ENCODE measurements around the gene CEP250.
"Not testable (repeated sequence)": the region's sequence is repeated elsewhere in the genome, so short reads cannot be mapped to it uniquely, and the experiment has no call there.

Gene CEP250

DNA sequence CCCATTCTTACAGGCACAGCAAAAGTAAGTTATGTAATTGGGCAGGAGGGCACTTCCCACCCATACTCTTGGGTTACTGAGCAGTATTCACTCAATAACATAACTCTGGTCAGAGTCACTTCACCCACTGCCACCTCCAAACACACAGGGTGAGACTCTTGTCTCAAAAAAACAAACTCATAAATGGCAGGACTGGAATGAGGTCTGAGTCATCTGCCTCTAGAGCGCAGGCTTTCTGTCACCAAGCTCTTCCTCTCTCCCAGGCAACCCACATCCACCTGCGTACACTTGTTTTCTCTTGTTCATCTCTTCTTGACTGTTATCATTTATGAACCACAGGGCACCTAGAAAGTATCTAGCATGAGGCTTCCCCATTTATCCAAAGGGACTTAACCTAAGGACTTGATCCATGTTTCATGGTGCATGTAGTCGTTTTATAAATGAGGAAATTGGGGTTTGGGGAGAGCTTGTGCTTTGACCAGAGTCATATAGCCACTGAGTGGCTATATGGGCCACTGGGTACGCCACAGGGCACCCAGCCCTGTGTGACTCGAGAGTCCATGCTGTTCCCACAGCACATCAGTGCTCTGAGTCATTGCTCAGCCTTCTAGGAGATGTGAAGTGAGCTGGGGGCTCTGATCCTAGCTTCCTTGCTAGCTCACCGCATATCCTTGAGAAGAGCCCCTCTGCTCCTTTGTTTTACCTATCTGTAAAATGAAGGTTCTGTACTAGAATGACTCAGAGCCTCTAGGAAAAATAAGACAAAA lies 51.7 kb downstream of the CEP250 start:
- H3K9me3 ChIP-seq (ENCODE audit: control insufficient read depth, insufficient read depth, low read length) = no peaks in the 10 kb centered on the region
- no peaks in the 10 kb centered on the region for H3K4me1 ChIP-seq (ENCODE audit: control insufficient read depth, insufficient read depth, low read length)
- no peak overlapping the region for H3K4me3 ChIP-seq (ENCODE audit: low read length)
- no peaks in the 10 kb centered on the region for H3K27me3 ChIP-seq (ENCODE audit: control insufficient read depth, insufficient read depth, low read length)
- no peak for DNase-seq (ENCODE audit: low read depth, low spot score)
- WGBS (ENCODE audit: insufficient coverage, insufficient read length) = no CpG with 5 or more reads among the region's 6 CpGs
- peaks cover 33% of the 10 kb centered on the region for H3K36me3 ChIP-seq (ENCODE audit: control insufficient read depth, insufficient read depth, low read length)
- H3K27ac ChIP-seq (ENCODE audit: low read length) = no peak overlapping the region

DNA sequence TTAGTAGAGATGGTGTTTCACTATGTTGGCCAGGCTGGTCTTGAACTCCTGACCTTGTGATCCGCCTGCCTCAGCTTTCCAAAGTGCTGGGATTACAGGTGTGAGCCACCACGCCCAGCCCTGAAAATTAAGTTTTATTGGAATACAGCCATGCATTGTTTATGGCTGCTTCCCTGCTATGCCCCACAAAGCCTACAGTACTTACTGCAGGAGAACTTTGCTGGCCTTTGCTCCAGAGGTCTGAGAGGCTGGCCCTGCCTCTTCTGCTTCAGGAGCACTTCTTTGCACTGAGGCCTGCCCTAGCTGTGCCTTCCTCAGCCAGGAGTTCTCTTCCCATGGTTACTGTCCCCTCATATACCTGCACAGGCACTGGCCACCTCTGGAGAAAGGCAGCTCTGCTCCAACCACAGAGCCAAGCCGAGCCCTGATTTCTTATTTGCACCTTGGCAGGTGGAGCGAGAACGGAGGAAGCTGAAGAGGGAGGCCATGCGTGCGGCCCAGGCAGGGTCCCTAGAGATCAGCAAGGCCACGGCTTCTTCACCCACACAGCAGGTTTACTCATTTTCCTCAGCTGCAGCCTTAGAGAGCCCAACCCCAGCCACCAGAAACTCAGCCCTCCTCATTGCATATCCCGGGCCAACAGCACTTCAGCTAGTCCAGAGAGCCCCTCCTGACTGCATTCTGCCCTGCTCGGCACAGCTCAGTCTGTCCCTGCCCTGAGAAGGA lies 53.3 kb downstream of the CEP250 start:
- Histone ChIP-seq H3K27ac (ENCODE audit: low read length) (no peak overlapping the region), H3K9me3 (ENCODE audit: control insufficient read depth, insufficient read depth, low read length) (no peaks in the 10 kb centered on the region), H3K4me3 (ENCODE audit: low read length) (no peak overlapping the region), H3K4me1 (ENCODE audit: control insufficient read depth, insufficient read depth, low read length) (no peaks in the 10 kb centered on the region), H3K27me3 (ENCODE audit: control insufficient read depth, insufficient read depth, low read length) (no peaks in the 10 kb centered on the region), H3K36me3 (ENCODE audit: control insufficient read depth, insufficient read depth, low read length) (peaks cover 23% of the 10 kb centered on the region)
- DNase-seq (ENCODE audit: low read depth, low spot score) = no peak
- WGBS (ENCODE audit: insufficient coverage, insufficient read length) = no CpG with 5 or more reads among the region's 10 CpGs

DNA sequence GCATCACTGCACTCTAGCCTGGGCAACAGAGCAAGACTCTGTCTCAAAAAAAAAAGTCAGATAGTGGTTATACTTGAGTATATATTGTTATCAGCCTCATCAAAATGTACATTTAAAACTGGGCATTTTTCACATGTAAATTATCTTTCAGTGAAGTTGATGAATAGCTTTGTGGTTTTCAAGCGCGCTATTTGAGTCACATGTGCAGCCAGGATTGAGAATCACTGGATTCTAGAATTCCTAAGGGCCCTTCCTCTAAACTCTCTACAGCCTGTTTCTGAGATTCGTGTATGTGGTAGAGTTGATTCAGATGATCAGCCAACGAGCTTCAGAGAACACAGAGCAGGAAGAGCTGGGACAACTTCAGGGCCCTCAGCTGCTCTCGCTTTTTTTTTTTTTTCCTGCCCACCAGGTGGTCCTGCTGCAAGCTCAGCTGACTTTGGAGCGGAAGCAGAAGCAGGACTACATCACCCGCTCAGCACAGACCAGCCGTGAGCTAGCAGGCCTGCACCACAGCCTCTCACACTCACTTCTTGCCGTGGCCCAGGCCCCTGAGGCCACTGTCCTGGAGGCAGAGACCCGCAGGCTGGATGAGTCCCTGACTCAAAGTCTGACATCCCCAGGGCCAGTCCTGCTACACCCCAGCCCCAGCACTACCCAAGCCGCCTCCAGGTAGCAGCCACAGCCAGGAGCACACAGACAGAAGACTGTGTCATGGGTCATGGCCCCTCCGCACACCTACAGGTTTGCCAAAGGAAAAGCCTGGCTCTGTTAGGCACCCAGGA lies 55.7 kb downstream of the CEP250 start:
- H3K9me3 ChIP-seq (ENCODE audit: control insufficient read depth, insufficient read depth, low read length) = no peaks in the 10 kb centered on the region
- H3K4me1 ChIP-seq (ENCODE audit: control insufficient read depth, insufficient read depth, low read length) = no peaks in the 10 kb centered on the region
- peaks cover 16% of the 10 kb centered on the region; the same call in 1 of the 2 replicates for H3K36me3 ChIP-seq (ENCODE audit: control insufficient read depth, insufficient read depth, low read length)
- WGBS (ENCODE audit: insufficient coverage, insufficient read length) = no CpG with 5 or more reads among the region's 12 CpGs
- H3K4me3 ChIP-seq (ENCODE audit: low read length) = no peak overlapping the region
- H3K27me3 ChIP-seq (ENCODE audit: control insufficient read depth, insufficient read depth, low read length) = no peaks in the 10 kb centered on the region
- no peak overlapping the region for H3K27ac ChIP-seq (ENCODE audit: low read length)
- no peak for DNase-seq (ENCODE audit: low read depth, low spot score)

DNA sequence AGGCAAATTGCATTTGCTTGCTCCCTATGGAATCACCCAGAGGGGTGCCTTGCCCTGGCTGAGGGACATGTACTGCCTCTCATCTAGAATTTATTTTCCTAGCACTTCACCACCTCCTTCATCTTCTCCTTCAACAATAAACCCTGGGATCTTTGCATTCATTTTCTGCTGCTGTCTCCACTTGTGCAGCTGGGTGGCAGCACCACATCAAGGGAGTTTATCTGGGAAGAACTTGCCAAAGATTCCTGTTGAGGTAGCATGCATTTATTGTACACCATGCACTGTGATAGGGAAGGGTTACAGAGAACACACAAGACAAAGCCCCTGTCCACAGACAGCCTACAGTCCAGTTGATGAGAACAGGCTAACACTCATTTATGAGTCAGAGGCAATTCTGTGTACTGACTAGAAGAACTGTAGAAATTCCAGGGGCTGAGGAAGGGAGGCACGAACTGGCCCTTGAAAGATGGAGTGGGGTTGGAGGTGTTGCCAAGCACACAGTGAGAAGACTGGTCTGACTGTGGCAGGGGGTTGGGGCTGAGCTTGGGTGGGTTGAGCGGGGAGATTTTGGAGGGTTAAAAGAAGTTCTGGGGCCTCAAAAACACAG lies 56.5 kb downstream of the CEP250 start:
- H3K27ac ChIP-seq (ENCODE audit: low read length) = no peak overlapping the region
- no CpG with 5 or more reads among the region's 2 CpGs for WGBS (ENCODE audit: insufficient coverage, insufficient read length)
- no peak for DNase-seq (ENCODE audit: low read depth, low spot score)
- no peaks in the 10 kb centered on the region for H3K27me3 ChIP-seq (ENCODE audit: control insufficient read depth, insufficient read depth, low read length)
- no peaks in the 10 kb centered on the region for H3K4me1 ChIP-seq (ENCODE audit: control insufficient read depth, insufficient read depth, low read length)
- H3K4me3 ChIP-seq (ENCODE audit: low read length) = no peak overlapping the region
- no peaks in the 10 kb centered on the region for H3K9me3 ChIP-seq (ENCODE audit: control insufficient read depth, insufficient read depth, low read length)
- peaks cover 18% of the 10 kb centered on the region for H3K36me3 ChIP-seq (ENCODE audit: control insufficient read depth, insufficient read depth, low read length)

DNA sequence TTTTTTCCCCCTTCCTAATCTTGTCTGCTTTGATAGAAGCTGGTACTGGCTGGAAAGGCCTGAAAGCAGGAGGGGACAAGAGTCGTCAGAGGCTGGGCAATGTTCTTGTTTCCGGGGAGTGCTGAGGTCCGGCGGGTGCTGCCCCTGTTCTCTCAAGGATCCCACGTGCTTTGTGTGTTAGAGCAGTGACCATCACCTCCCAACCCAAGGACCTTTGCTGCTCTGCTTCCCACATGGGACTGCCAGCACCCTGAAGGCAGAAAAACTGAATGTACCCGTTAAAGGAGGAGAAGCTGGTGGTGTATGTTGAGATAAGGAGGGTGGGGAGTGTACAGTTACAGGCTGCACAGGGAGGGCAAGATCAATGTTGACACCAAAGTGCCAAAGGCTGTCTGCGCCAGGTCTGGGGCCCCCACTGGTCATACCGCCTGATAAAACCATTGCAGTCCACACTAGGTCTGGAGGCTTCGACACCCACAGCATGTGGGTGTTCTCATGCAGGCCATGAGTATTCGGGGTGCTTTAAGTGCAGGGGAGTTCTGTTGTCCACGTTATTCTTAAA lies 59.1 kb downstream of the CEP250 start:
- no peaks in the 10 kb centered on the region for H3K27me3 ChIP-seq (ENCODE audit: control insufficient read depth, insufficient read depth, low read length)
- no peak overlapping the region for H3K4me3 ChIP-seq (ENCODE audit: low read length)
- no peaks in the 10 kb centered on the region for H3K4me1 ChIP-seq (ENCODE audit: control insufficient read depth, insufficient read depth, low read length)
- no peaks in the 10 kb centered on the region for H3K9me3 ChIP-seq (ENCODE audit: control insufficient read depth, insufficient read depth, low read length)
- no peak overlapping the region for H3K27ac ChIP-seq (ENCODE audit: low read length)
- peaks cover 13% of the 10 kb centered on the region for H3K36me3 ChIP-seq (ENCODE audit: control insufficient read depth, insufficient read depth, low read length)
- no CpG with 5 or more reads among the region's 11 CpGs for WGBS (ENCODE audit: insufficient coverage, insufficient read length)
- DNase-seq (ENCODE audit: low read depth, low spot score) = no peak

DNA sequence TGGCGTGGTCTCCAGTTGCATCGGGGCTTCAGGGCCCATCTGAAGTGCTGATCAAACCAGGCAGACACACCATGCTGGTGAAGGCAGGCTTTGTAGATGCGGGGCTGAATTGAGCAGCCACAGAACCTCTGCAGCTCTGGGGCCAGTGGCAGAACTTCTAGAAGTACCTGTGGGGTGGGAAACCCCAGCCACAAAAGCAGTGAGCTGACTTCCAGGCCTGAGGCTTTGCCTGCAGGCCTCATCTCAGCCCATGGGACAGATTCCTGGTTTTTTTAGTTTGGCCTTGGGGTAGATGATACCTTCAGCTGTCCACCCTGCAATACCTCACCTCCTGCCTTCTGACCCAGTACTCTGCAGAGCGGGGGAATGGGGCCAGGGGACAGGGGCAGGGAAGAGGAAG lies 59.9 kb downstream of the CEP250 start:
- Histone ChIP-seq H3K36me3 (ENCODE audit: control insufficient read depth, insufficient read depth, low read length) (peaks cover 10% of the 10 kb centered on the region), H3K27ac (ENCODE audit: low read length) (no peak overlapping the region), H3K27me3 (ENCODE audit: control insufficient read depth, insufficient read depth, low read length) (no peaks in the 10 kb centered on the region), H3K9me3 (ENCODE audit: control insufficient read depth, insufficient read depth, low read length) (no peaks in the 10 kb centered on the region), H3K4me3 (ENCODE audit: low read length) (no peak overlapping the region), H3K4me1 (ENCODE audit: control insufficient read depth, insufficient read depth, low read length) (no peaks in the 10 kb centered on the region)
- no peak for DNase-seq (ENCODE audit: low read depth, low spot score)
- no CpG with 5 or more reads among the region's 4 CpGs for WGBS (ENCODE audit: insufficient coverage, insufficient read length)

DNA sequence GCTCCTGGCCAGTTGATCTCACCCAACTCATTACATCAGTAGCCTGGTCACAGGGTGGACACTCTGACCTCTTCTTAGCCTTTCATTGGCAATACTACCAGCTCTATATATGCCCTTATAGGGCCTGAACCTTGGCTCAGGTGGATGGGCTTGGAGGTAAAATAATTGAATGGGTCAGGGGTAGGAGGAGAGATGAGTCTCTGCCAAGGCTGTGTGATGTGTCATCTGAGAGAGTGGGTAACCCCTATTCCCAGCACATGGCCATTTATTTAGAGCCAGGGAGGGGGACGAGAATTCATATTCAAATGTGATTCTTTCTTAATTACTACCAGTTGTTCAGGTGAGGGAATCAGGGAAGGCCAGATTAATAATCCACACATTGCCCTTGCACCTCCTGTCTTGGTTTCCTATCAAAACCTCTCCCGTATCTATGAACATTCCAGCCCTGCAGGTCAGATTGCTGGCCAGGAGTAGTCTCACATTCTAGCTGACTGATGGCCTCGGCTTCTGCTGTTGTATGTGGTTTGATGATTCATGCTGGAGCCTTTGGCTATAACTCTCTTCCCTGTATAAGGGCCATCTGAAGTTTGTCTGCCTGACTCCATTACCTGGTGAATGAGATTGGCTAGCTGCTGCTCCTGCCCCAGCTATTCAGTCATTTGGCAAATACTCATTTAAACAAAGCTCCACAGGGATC lies 60.7 kb downstream of the CEP250 start:
- Histone ChIP-seq H3K4me1 (ENCODE audit: control insufficient read depth, insufficient read depth, low read length) (no peaks in the 10 kb centered on the region), H3K27me3 (ENCODE audit: control insufficient read depth, insufficient read depth, low read length) (no peaks in the 10 kb centered on the region), H3K4me3 (ENCODE audit: low read length) (no peak overlapping the region), H3K9me3 (ENCODE audit: control insufficient read depth, insufficient read depth, low read length) (no peaks in the 10 kb centered on the region), H3K27ac (ENCODE audit: low read length) (no peak overlapping the region), H3K36me3 (ENCODE audit: control insufficient read depth, insufficient read depth, low read length) (peaks cover 10% of the 10 kb centered on the region)
- no CpG with 5 or more reads among the region's 3 CpGs for WGBS (ENCODE audit: insufficient coverage, insufficient read length)
- no peak for DNase-seq (ENCODE audit: low read depth, low spot score)

DNA sequence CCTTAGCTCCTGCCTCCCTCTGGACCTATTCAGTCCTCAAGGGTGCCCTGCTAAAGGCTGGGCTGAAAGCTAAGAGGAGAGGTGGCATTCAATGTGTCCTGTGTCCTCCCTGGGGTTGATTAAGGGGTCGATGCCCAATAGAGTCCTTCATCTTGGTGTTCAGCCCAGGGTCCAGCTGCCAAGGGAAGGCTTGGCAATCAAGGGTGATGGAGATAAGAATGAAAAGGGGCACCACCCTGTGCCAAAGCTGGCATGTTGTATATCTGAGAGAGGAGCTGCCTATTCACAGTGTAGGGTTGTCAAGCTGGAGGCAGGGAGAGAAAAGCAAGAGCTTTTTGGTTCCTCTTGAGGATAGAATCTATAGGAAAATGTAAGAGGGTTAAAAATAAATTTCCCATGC lies 61.7 kb downstream of the CEP250 start:
- no peak overlapping the region for H3K27ac ChIP-seq (ENCODE audit: low read length)
- no peak overlapping the region for H3K4me3 ChIP-seq (ENCODE audit: low read length)
- peaks cover 4% of the 10 kb centered on the region; the same call in 1 of the 2 replicates for H3K36me3 ChIP-seq (ENCODE audit: control insufficient read depth, insufficient read depth, low read length)
- no peak for DNase-seq (ENCODE audit: low read depth, low spot score)
- WGBS (ENCODE audit: insufficient coverage, insufficient read length) = no CpG with 5 or more reads among the region's 1 CpG
- H3K4me1 ChIP-seq (ENCODE audit: control insufficient read depth, insufficient read depth, low read length) = no peaks in the 10 kb centered on the region
- H3K27me3 ChIP-seq (ENCODE audit: control insufficient read depth, insufficient read depth, low read length) = no peaks in the 10 kb centered on the region
- H3K9me3 ChIP-seq (ENCODE audit: control insufficient read depth, insufficient read depth, low read length) = no peaks in the 10 kb centered on the region

DNA sequence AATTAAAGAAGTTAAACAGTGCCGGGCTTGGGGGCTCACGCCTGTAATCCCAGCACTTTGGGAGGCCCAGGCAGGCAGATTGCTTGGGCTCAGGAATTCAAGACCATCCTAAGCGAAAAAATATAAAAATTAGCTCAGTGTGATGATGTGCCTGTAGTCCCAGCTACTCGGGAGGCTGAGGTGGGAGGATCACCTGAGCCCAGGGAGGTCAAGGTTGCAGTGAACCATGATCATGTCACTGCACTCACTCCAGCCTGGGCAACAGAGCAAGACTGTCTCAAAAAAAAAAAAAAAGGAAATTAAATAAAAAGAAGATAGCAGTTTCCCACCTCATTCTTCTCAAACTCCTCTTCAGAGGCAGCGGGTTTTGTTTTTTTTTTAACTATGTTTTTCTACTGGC lies 62.4 kb downstream of the CEP250 start:
- not testable (repeated sequence) for DNase-seq (ENCODE audit: low read depth, low spot score); H3K4me3 ChIP-seq (ENCODE audit: low read length); H3K36me3 ChIP-seq (ENCODE audit: control insufficient read depth, insufficient read depth, low read length); H3K4me1 ChIP-seq (ENCODE audit: control insufficient read depth, insufficient read depth, low read length); H3K27me3 ChIP-seq (ENCODE audit: control insufficient read depth, insufficient read depth, low read length); H3K27ac ChIP-seq (ENCODE audit: low read length); H3K9me3 ChIP-seq (ENCODE audit: control insufficient read depth, insufficient read depth, low read length)
- no CpG with 5 or more reads among the region's 5 CpGs for WGBS (ENCODE audit: insufficient coverage, insufficient read length)
